Neuron (in vitro differentiated cells): Measurements from ENCODE around the gene ADORA1.

ENCODE experiments used
- H2AFZ ChIP-seq: one replicate; pipeline ENCODE4 v1.6.1; 2013; ENCODE audit warnings: low read depth, mild to moderate bottlenecking, inconsistent platforms, low read length, moderate library complexity
- H3K27me3 ChIP-seq: one replicate; pipeline ENCODE4 v1.6.1; 2013; ENCODE audit warnings: low read length; ENCODE audit not compliant: insufficient read depth
- H3K36me3 ChIP-seq: one replicate; pipeline ENCODE4 v1.6.1; 2013; ENCODE audit warnings: low read length; ENCODE audit not compliant: insufficient read depth
- H3K4me1 ChIP-seq: one replicate; pipeline ENCODE4 v1.6.1; 2013; ENCODE audit warnings: low read length; ENCODE audit not compliant: insufficient read depth
- H3K4me3 ChIP-seq: 2 replicates; pipeline ENCODE4 v1.5.1; 2013; ENCODE audit warnings: mild to moderate bottlenecking, low read length, moderate library complexity
- H3K9me3 ChIP-seq: one replicate; pipeline ENCODE4 v1.6.1; 2013; ENCODE audit warnings: low read length

The ADORA1 gene

DNA sequence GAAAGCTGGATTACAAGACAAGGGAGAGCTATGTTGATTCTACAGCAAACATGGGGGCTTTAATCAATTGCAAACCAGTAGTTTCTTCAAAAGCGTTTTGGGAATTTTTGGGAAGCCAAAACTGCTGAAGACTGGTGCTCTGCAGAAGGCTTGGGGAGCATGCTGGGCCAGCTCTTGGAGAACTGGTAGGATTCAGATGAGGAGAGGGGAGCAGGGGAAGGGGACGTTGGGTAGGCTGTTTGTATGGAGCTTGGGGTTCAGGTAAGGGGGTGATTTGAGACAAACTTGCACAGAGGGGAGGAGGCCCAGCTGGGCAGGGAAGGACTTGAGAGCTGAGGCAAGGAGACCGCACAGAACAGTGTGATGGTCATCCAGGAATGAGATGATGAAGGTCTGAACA lies 39.1 kb upstream of the ADORA1 start:
- peaks cover 12% of the 10 kb centered on the region for H3K27me3 ChIP-seq
- H3K4me3 ChIP-seq, result no peak overlapping the region
- H2AFZ ChIP-seq, result no peak overlapping the region
- no peaks in the 10 kb centered on the region for H3K9me3 ChIP-seq
- H3K36me3 ChIP-seq, result no peaks in the 10 kb centered on the region
- no peaks in the 10 kb centered on the region for H3K4me1 ChIP-seq

DNA sequence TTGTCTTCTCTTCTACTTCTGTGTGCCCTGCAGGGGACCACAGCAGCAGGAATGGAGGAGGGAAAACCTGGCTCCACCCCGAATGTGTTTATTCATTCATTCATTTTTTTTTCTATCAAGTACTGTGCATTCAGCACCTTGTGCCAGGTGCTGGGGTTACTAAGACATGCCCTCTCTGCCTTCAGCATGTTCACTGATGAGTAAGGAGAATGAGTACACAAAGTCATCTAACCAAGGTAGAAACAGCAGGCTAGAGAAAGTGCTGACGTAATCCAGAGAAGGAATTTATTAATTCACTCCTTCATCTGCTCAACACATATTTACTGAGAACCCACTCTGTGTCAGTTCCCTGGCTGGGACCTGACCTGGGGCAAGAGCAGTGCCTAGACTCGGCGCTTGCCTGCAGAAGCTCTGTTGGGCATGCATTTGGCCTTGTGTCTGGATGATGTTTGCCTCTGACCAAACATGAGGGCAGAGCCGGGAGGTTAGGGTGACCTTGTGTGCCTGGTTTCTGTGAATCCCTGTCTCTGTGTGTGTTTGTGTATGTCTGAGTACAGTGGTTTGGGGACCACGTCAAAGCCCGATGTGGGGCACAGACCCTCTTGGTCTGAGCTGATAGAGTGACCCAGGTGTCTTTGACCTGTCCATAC lies 38.4 kb upstream of the ADORA1 start:
- Histone ChIP-seq H3K27me3 (peaks cover 12% of the 10 kb centered on the region), H3K36me3 (no peaks in the 10 kb centered on the region), H2AFZ (no peak overlapping the region), H3K4me1 (no peaks in the 10 kb centered on the region), H3K4me3 (no peak overlapping the region), H3K9me3 (no peaks in the 10 kb centered on the region)

DNA sequence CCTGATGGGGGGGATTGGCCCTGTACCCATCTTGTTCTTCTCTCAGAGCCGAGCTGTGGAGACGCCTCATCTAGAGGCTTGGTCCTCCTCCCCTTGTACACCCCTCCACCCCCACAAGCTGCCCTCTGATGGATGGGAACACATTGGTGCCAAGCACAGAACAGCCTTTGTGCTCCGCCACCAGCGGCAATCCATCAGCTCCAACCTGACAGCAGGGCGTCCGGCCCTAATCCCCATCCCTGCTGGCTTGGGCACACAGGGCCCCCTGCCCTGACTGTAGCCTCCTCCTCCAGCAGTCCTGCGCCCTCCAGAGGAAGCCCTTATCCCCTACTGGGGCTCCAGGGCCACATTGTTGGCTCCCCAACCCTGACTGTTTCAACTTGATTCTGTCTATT lies 37.9 kb upstream of the ADORA1 start:
- no peak overlapping the region for H3K4me3 ChIP-seq
- H3K36me3 ChIP-seq, result no peaks in the 10 kb centered on the region
- peaks cover 12% of the 10 kb centered on the region for H3K27me3 ChIP-seq
- no peak overlapping the region for H2AFZ ChIP-seq
- H3K9me3 ChIP-seq, result no peaks in the 10 kb centered on the region
- no peaks in the 10 kb centered on the region for H3K4me1 ChIP-seq

DNA sequence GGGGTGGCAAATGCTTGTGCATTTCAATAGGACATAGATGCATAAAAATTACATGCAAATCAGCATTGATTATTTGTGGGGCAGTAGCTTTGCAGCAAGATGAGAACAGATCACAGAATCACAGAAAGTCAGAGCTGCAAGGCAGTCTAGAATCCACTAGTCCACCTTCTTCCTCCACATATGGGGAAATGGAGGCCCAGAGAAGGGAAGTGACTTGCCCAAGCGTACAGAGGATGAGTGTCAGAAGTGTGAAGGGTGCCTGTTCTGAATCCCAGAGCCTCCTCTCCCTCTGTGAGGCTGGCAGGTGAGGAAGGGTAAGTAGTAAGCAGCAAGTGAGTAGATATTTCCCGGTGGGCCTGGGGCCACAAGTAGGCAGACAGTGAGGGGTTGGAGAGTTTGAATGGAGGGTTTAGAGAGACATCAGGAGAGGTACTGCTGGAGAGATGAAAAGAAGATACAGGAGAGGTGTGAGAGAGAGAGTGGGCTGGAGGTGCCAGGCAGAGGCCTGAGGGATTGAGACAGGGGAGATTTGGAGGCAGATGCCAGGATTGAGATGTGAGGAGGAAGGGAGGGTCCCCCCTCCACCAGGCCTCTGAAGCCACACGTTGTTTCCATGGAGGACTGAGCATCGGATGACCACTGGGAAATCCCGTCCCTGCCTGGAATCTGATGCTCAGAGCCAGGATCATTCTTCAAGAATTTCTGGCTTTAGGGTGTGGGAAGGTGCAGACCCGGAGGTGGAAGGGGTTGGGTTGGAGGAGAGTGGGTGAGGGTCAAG lies 36.9 kb upstream of the ADORA1 start:
- no peak overlapping the region for H2AFZ ChIP-seq

DNA sequence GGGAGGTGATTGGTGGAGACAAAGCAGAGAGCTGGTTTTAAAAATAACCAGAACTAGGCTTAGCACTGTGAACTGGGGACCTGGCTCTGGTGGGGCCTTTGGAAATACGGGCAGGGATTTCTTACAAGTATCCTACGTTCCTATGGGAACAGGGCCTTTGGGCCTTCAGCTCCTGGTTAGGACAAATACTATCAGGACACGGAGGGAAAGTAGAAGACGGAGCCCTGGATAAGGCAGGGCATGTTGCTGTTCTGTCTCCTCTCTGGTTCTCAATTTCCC lies 36.4 kb upstream of the ADORA1 start:
- Histone ChIP-seq H3K4me3 (no peak overlapping the region), H3K4me1 (no peaks in the 10 kb centered on the region), H3K27me3 (peaks cover 12% of the 10 kb centered on the region), H3K36me3 (no peaks in the 10 kb centered on the region), H2AFZ (no peak overlapping the region), H3K9me3 (no peaks in the 10 kb centered on the region)

More for the DNA sequence above, 36.9 kb upstream of the ADORA1 start:
- Histone ChIP-seq H3K27me3 (peaks cover 12% of the 10 kb centered on the region), H3K4me1 (no peaks in the 10 kb centered on the region), H3K9me3 (no peaks in the 10 kb centered on the region), H3K4me3 (no peak overlapping the region), H3K36me3 (no peaks in the 10 kb centered on the region)

DNA sequence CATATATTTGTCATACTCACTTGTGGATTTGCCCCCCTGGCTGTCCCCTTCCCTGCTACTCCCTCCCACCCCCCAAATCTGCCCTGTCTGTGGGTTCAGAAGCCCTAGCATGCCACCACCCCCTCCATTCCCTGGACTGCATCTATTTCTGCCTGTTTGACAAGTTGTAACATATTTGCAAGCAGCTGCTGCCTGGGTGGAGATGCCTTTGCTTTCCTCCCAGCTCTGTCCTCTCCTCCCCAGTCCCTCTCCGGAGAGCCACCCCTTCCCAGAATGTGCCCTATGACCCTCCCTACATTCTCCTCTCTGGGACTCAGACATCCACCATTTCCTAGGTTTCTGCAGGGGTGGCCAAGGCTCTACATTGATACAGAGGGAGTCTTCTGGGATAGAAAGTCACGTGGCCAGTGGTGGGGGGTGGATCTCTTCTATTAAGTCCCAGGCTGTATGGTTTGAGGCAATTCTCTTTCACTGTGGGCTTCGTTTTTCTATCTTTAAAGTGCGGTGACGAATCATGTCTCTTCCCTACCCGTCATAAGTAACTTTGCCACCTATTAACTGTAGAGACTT lies 35.7 kb upstream of the ADORA1 start:
- H2AFZ ChIP-seq, result no peak overlapping the region
- H3K36me3 ChIP-seq, result no peaks in the 10 kb centered on the region
- no peak overlapping the region for H3K4me3 ChIP-seq
- H3K4me1 ChIP-seq, result no peaks in the 10 kb centered on the region
- peaks cover 8% of the 10 kb centered on the region for H3K27me3 ChIP-seq
- H3K9me3 ChIP-seq, result no peaks in the 10 kb centered on the region

DNA sequence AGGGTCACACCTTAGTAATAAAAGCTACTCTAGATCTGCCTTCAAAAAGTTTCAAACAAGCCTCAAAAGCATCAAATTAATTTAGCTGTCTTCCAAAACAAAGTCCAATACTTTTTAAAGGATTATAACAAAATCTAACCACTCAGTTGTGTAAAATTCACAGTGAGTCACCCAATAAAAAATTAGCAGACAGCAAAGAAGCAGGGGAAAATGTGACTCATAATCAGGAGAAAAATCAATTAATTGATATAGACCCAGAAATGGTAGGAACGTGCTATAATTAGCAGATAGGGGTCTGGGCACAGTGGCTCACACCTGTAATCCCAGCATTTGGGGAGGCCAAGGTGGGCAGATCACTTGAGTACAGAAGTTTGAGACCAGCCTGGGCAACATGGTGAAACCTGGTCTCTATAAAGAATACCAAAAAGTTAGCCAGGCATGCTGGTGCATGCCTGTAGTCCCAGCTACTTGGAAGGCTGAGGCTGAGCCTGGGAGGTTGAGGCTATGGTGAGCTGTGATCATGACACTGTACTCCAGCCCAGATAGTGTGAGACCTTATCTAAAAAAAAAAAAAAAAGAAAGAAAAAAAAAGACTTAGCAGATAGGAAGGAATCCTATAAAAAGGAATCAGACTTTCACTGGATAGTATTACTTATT lies 33.6 kb upstream of the ADORA1 start:
- no peaks in the 10 kb centered on the region for H3K4me1 ChIP-seq
- H3K27me3 ChIP-seq, result peaks cover 4% of the 10 kb centered on the region
- H3K36me3 ChIP-seq, result no peaks in the 10 kb centered on the region
- H3K4me3 ChIP-seq, result no peak overlapping the region
- no peak overlapping the region for H2AFZ ChIP-seq
- H3K9me3 ChIP-seq, result no peaks in the 10 kb centered on the region

DNA sequence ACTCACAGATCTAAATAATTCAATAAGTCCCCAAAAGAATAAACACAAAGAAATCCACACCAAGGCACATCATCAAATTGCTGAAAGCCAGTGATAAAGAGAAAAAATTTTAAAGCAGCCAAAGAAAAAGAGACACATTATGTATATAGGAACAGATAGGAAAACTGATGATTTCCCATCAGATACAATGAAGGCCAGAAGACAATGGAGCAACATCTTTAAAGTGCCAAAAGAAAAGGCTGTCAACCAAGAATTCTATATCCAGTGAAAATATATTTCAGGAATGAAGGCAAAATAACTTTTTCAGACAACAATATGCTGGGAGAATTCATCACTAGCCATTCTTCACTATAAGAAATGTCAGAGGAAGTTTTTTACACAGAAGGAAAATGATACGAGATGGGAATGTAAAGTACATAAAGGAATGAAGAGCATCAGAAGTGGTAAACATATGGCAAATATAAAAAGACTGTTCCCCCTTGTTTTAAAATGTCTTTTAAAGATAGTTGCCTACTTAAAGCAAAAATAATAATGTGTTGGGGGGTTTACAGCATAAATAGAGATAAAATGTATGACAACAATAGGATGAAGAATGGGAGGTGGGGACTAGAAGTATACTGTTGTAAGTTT lies 32.4 kb upstream of the ADORA1 start:
- no peak overlapping the region for H2AFZ ChIP-seq
- H3K36me3 ChIP-seq, result no peaks in the 10 kb centered on the region
- no peaks in the 10 kb centered on the region for H3K9me3 ChIP-seq
- H3K4me1 ChIP-seq, result no peaks in the 10 kb centered on the region
- peaks cover 4% of the 10 kb centered on the region for H3K27me3 ChIP-seq
- H3K4me3 ChIP-seq, result no peak overlapping the region

DNA sequence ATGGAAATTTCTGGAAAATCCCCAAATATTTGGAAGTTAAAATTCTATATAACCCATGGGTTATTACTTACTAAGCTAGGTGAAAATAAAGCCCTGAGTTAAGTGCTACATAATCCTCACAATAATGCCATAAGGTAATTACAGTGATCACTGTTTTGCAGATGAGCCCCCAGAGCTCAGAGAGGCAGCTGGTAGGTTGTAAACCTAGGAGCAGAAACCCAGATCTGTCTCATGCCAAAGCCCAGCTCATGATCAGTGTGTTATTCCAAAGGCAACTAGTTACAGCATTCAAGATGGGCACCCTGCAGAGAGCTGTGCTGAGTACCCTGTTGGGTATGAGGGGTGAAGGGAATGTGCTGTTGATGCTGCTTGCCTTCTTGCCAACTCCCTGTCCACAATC lies 31.0 kb upstream of the ADORA1 start:
- H3K4me3 ChIP-seq, result no peak overlapping the region

DNA sequence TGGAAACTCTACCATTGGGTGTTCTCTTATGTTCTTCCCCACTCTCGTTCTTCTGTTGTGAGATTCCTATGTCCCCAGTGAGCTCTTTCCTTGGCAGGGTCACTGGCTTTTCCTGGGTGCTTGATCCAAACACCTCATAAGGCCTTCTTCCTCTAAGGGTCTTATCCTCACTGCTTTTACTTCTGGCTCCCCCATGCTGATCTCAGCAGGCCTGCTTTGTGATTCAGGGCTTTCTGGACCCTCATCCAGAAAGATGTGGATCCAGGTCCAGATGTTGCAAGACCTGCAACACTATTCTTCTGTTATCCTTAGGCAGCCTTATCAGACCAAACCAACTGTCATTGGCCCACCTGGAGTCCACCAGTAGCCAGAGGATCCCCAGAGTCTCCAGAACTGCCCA lies 30.5 kb upstream of the ADORA1 start:
- Histone ChIP-seq H3K9me3 (no peaks in the 10 kb centered on the region), H2AFZ (no peak overlapping the region), H3K4me1 (no peaks in the 10 kb centered on the region), H3K27me3 (no peaks in the 10 kb centered on the region), H3K4me3 (no peak overlapping the region), H3K36me3 (no peaks in the 10 kb centered on the region)

More for the DNA sequence above, 31.0 kb upstream of the ADORA1 start:
- H3K27me3 ChIP-seq, result no peaks in the 10 kb centered on the region
- no peaks in the 10 kb centered on the region for H3K4me1 ChIP-seq
- no peaks in the 10 kb centered on the region for H3K36me3 ChIP-seq
- no peak overlapping the region for H2AFZ ChIP-seq
- no peaks in the 10 kb centered on the region for H3K9me3 ChIP-seq

DNA sequence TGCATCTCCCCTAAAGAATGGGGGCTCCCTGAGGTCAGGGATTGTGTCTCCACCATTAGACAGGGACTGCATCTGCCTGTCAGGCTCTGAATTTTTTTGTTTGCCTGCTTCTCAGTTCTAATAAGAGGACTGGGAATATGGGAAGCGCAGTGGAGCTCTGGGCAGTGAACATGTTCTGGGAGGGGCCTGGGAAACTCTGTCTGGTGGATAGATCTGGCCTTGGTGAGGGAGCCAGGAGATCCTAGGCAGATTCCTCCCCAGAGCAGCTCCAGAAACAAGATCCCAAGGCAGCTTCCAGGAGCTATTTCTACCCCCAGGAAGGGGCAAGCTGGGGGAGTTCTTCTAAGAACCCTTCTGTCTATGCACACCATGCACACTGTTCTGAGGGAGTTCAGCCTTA lies 29.1 kb upstream of the ADORA1 start:
- Histone ChIP-seq H3K4me1 (no peaks in the 10 kb centered on the region), H3K27me3 (no peaks in the 10 kb centered on the region), H3K4me3 (no peak overlapping the region), H3K9me3 (no peaks in the 10 kb centered on the region), H2AFZ (no peak overlapping the region), H3K36me3 (no peaks in the 10 kb centered on the region)

DNA sequence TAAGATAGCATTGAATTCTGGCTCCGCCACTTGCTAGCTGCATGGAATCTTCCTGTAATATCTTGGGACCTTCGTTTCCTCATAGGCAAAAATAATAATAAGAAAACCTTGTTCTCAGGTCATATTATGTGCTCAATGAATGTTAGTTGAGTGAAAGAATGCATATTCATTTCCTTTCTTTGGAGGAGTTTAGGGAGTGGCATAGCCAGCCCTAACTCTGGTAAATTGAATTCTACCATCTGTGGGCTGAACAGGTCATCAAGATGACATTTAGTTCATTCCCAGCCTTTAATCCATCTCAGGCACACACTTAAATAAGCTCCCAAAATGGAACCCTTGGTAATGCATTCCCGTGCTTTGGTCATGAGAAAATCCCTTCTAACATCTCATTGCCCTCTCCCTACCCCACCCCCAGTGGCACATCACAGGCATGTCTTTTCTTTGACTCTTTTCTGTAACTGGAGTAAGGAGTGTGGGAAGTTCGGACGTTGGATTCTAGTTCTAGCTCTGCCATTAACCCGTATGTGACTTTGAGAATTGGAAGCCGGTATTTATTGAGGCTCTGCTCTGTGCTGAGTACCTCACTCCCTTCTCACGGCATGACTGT lies 28.5 kb upstream of the ADORA1 start:
- no peaks in the 10 kb centered on the region for H3K27me3 ChIP-seq
- no peaks in the 10 kb centered on the region for H3K36me3 ChIP-seq
- no peak overlapping the region for H2AFZ ChIP-seq
- no peaks in the 10 kb centered on the region for H3K4me1 ChIP-seq
- no peaks in the 10 kb centered on the region for H3K9me3 ChIP-seq
- no peak overlapping the region for H3K4me3 ChIP-seq
